GM10847 (cell line): ENCODE data around the gene VWA8.

Experiments
- POLR2A ChIP-seq: IDR thresholded peaks from 2 replicates; pipeline ENCODE4 v1.6.1; 2011; ENCODE audit not compliant: insufficient read length; ENCODE audit errors: extremely low read depth

The VWA8 gene

DNA sequence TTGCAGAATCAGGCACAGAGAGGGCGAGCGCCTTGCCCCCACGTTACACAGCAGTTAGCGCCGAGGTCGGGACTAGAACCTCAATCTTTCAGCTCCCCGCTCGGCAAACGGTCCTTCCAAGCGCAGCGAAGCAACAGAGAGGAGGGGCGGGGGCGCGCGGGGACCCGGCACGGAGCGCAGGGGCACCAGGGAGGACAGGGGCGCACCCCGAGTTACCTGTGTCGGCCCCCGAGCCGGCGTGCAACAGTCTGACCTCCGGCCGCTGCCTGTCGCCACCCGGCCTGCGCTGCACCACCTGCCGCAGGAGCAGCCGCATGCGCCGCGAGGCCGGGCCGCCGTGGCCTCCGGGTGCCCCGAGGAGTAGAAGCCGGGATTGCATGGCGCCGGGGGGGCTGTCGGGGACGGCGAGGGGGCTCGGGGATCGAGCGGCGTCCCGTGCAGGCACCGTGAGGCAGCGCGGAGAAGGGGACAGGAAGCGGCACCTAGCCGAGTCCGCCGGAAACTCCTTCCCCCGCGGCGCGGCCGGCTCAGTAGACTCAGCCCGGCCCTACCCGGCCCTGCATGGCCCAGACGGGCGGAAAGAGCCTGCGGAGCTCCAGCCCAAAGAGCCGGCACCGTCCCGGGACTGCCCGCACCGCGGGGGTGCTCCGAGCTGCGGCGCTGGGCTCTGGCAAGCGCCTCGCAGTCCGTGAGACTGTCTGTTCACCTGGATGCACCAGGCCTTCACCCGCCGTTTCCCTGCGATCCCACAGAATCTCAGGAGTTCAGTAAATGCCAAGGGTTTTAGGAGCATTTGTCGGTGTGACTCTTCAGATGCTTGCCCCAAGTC is at the start of gene VWA8:
Gene VWA8, minus strand, starts transcription at position 473 of the 829 bp plus-strand sequence. Its CDS starts 94 bp downstream, at position 379.
- TF ChIP-seq POLR2A, result peak; percentile 73

- TF ChIP-seq POLR2A, result no peak
Observed at GRCh38 chr13:42009057-42009456, 48.1 kb upstream of the VWA8 start.

GRCh38 chr13:42007844-42008243 is 46.9 kb upstream of the VWA8 start:
- TF ChIP-seq POLR2A, result no peak

DNA sequence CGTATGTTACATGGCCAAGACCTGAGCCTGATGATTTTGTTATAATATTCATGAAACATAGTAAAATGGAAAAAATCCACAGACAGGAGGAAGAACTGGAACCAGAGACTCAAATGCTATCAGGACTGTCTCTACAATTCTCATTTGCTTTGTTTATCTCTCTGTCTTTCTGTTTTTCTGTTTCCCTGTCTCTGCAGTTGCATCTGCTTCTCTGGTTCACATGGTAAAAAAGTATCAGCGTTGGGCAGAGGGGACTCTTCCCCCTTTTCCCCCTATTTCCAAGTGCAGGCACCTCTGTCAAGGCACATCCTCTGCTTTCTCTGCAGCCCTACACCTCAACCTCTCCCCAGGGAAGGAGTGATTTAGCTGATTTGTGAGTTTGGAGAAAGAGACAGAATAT is 41.2 kb upstream of the VWA8 start:
- no peak for TF ChIP-seq POLR2A

DNA sequence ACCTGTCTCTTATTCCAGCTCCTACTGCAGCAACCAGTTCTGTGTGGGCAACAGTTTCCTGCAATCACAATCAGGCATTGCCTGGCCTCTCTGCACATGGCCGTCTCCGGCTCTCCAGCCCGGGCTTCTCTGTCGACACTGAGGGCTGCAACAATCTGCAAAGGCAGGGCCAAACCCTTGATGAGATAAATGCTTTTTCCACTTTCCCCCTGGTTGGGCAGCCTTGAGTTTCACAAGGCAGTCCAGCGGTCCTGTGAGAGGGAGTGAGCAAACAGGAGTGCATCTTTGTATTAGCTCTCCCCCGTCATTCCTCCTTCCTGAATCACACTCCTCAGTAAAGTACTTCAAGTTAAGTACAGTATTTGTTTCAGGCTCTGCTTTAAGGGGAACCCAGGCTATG is 40.7 kb upstream of the VWA8 start:
- TF ChIP-seq POLR2A, result no peak

DNA sequence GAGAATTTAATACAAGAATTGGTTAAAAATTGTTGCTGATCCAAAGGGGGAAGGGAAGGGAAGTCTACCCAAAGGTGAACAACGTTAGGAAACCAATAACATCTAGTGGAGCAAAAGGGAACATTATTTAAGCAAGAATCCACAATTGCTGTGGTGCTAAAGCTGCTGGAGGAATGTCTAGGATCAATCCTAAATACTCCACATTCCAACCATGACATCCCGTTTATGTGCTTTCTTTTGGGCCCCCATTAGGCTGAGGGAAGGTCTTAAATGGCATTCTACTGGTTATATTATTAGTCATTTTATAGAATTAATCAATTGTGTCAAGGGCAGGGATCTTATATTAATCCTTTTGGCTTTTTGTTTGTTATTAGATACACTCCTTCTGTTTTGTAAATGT is 39.9 kb upstream of the VWA8 start:
- TF ChIP-seq POLR2A, result no peak

DNA sequence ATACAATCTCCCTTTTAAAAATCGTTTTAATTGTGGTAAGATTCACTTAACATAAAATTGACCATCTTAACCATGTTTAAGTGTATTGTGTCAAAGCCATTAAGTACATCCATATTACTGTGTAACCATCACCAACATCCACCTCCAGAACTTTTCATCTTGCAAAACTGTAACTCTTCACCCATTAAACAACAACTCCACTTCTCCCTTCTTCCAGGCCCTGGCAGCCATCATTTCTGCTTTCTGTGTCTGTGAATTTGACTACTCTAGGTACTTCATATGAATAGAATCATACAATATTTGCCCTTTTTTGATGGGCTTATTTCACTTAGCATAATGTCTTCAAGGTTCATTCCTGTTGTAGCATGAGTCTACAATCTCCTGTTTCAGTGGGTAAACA is 36.5 kb upstream of the VWA8 start:
- TF ChIP-seq POLR2A, result no peak

- no peak for TF ChIP-seq POLR2A
Observed at GRCh38 chr13:41995946-41996345, 35.0 kb upstream of the VWA8 start.

DNA sequence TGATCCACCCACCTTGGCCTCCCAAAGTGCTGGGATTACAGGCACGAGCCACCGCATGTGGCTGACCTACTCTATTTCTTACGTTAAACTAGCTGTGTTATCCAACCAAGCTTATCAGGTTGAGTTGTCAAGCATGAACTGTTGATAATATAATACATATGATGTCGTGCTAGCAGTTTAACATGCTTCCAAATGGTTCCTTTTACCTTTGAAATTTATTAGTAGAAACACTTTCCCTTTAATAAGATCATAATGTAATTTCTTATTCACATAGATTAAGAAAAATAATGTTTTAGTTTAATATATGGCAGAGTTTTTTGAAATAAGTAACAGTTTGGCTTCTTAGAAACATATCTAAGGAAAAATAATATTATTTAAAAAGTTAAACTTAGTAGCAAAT is 34.4 kb upstream of the VWA8 start:
- no peak for TF ChIP-seq POLR2A

GRCh38 chr13:41994696-41995095 is 33.8 kb upstream of the VWA8 start:
- TF ChIP-seq POLR2A, result no peak

GRCh38 chr13:41991936-41992335 is 31.0 kb upstream of the VWA8 start:
- no peak for TF ChIP-seq POLR2A

- TF ChIP-seq POLR2A, result no peak
Observed at GRCh38 chr13:41988244-41988643, 27.3 kb upstream of the VWA8 start.

GRCh38 chr13:41985788-41986508 is 25.0 kb upstream of the VWA8 start:
- no peak for TF ChIP-seq POLR2A

DNA sequence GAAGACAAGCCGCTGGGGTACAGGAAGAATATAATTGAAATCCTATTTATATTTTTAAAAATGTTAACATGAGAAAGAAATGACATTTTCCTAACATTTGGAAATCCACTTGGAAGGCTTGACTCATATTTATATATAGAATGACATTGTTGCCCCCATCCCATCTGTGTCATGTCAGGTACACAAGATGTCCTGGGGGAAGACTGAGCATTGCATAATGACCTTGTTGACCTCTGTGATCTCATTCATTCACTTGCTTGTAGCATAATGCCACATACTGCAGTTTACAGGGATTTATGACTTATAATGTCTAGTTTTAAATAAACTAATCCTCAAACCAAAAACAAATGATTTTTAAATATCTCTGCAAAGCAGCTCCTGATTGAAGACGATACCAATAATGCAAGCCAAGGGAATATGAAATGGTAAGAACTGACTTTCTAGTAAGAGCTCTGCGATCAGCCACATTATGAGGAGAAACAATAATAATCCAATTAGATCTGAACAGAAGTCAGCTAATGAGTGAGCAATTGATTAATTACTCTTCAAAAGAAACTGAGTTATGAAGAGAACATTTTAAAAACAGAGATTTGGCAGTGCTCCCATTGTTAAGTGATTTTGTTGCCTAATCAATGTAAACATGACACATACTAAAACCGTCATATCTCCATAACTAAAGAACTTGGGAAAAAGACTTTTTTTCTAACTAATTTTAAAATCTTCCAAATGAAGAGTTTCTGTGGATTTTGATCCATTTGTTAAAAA is 21.2 kb upstream of the VWA8 start:
- no peak for TF ChIP-seq POLR2A

GRCh38 chr13:41978007-41978406 is 17.1 kb upstream of the VWA8 start:
- no peak for TF ChIP-seq POLR2A

DNA sequence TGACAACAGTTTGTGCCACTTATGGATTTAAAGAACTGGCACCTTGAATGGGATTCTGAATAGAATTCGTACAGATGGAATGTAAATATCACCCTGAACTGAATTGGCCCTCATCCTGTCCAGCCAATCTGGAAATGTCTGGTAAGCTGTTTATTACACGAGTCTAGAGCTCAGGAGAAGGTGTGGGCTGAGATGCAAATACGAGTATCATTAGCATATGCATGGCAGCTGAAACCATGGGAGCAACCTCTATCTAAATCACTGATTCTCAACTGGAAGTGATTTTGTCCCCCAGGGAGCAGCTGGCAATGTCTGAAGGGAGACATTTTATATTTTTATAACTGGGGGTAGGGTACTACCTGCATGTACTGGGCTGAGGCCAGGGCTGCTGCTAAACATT is 15.6 kb upstream of the VWA8 start:
- no peak for TF ChIP-seq POLR2A

- no peak for TF ChIP-seq POLR2A
Observed at GRCh38 chr13:41974262-41974900, 13.5 kb upstream of the VWA8 start.
